Stimulated activated CD8-positive, alpha-beta memory T cell treated with anti-CD3 and anti-CD28 coated beads, Interleukin-2, amount 100 ng/mL, for 1 hour (primary cell): ENCODE results near the gene FGFR2.

ENCODE experiments used
- DNase-seq, 2 donors: peaks; one replicate each; pipeline ENCODE4 v3.0.0-alpha.2; 2020; ENCODE audit warnings: low read depth in 2 of 2

The FGFR2 gene

GRCh38 chr10:121598263-121599249, at the start of gene FGFR2:
Gene FGFR2 (minus strand): TSS chr10:121598444. CDS start chr10:121593817, 4,627 bp downstream.
- no peak for DNase-seq

GRCh38 chr10:121647401-121647800, 49.2 kb upstream of the FGFR2 start:
- no peak for DNase-seq

- DNase-seq, result no peak
Measured at GRCh38 chr10:121645696-121646095, 47.5 kb upstream of the FGFR2 start.

- no peak for DNase-seq
Measured at GRCh38 chr10:121644501-121644900, 46.3 kb upstream of the FGFR2 start.

GRCh38 chr10:121640266-121640665, 42.0 kb upstream of the FGFR2 start:
- DNase-seq, result no peak

GRCh38 chr10:121639416-121639815, 41.2 kb upstream of the FGFR2 start:
- DNase-seq, result no peak

- no peak for DNase-seq
Measured at GRCh38 chr10:121637437-121637836, 39.2 kb upstream of the FGFR2 start.

- no peak for DNase-seq
Measured at GRCh38 chr10:121633056-121633455, 34.8 kb upstream of the FGFR2 start.

- no peak for DNase-seq
Measured at GRCh38 chr10:121631365-121632029, 33.3 kb upstream of the FGFR2 start.

- no peak for DNase-seq
Measured at GRCh38 chr10:121628859-121629258, 30.6 kb upstream of the FGFR2 start.

GRCh38 chr10:121627876-121628581, 29.8 kb upstream of the FGFR2 start:
- DNase-seq, result no peak

- no peak for DNase-seq
Measured at GRCh38 chr10:121624836-121625486, 26.7 kb upstream of the FGFR2 start.

- DNase-seq, result no peak
Measured at GRCh38 chr10:121618906-121619305, 20.7 kb upstream of the FGFR2 start.

- no peak for DNase-seq
Measured at GRCh38 chr10:121617176-121617575, 18.9 kb upstream of the FGFR2 start.

GRCh38 chr10:121616291-121616690, 18.0 kb upstream of the FGFR2 start:
- no peak for DNase-seq

- no peak for DNase-seq
Measured at GRCh38 chr10:121615836-121616235, 17.6 kb upstream of the FGFR2 start.

- DNase-seq, result no peak
Measured at GRCh38 chr10:121615435-121615793, 17.2 kb upstream of the FGFR2 start.

- DNase-seq, result no peak
Measured at GRCh38 chr10:121614613-121615434, 16.6 kb upstream of the FGFR2 start.

- no peak for DNase-seq
Measured at GRCh38 chr10:121613456-121613855, 15.2 kb upstream of the FGFR2 start.

GRCh38 chr10:121611393-121612159, 13.3 kb upstream of the FGFR2 start:
- no peak for DNase-seq
